EL (cell line): ENCODE measurements around the gene C18orf32.
A peak's percentile ranks its signal among the peaks of the same experiment; 100 is the strongest.
"Not testable (repeated sequence)": the region's sequence is repeated elsewhere in the genome, so short reads cannot be mapped to it uniquely, and the experiment has no call there.

Experiments
- DNase-seq: peaks from one replicate; pipeline ENCODE4 v3.0.0-alpha.2; 2016

Gene C18orf32

GRCh38 chr18:49486953-49487710, at the start of gene C18orf32:
TSS of gene C18orf32 (minus strand) at chr18:49487234. CDS start at chr18:49483748, 3,486 bp downstream.
- DNase-seq, result peak; percentile 96

- no peak for DNase-seq
Observed at GRCh38 chr18:49534846-49535601, 48.0 kb upstream of the C18orf32 start.

- no peak for DNase-seq
Observed at GRCh38 chr18:49531678-49532153, 44.7 kb upstream of the C18orf32 start.

GRCh38 chr18:49529596-49529995, 42.6 kb upstream of the C18orf32 start:
- DNase-seq, result no peak

GRCh38 chr18:49527631-49528327, 40.7 kb upstream of the C18orf32 start:
- DNase-seq, result no peak

- DNase-seq, result no peak
Observed at GRCh38 chr18:49525981-49526380, 38.9 kb upstream of the C18orf32 start.

GRCh38 chr18:49524951-49525350, 37.9 kb upstream of the C18orf32 start:
- DNase-seq, result no peak

GRCh38 chr18:49524349-49524748, 37.3 kb upstream of the C18orf32 start:
- DNase-seq, result no peak

- not testable (repeated sequence) for DNase-seq
Observed at GRCh38 chr18:49523580-49524093, 36.6 kb upstream of the C18orf32 start.

- no peak for DNase-seq
Observed at GRCh38 chr18:49521216-49521835, 34.3 kb upstream of the C18orf32 start.

- peak; percentile 6 for DNase-seq
Observed at GRCh38 chr18:49520661-49521145, 33.7 kb upstream of the C18orf32 start.

- no peak for DNase-seq
Observed at GRCh38 chr18:49519101-49519971, 32.3 kb upstream of the C18orf32 start.

GRCh38 chr18:49517483-49517882, 30.4 kb upstream of the C18orf32 start:
- DNase-seq, result no peak

- no peak for DNase-seq
Observed at GRCh38 chr18:49515516-49515915, 28.5 kb upstream of the C18orf32 start.

GRCh38 chr18:49515003-49515402, 28.0 kb upstream of the C18orf32 start:
- not testable (repeated sequence) for DNase-seq

- DNase-seq, result no peak
Observed at GRCh38 chr18:49514577-49514976, 27.5 kb upstream of the C18orf32 start.

- not testable (repeated sequence) for DNase-seq
Observed at GRCh38 chr18:49512876-49513275, 25.8 kb upstream of the C18orf32 start.

- peak; percentile 55 for DNase-seq
Observed at GRCh38 chr18:49510393-49511115, 23.5 kb upstream of the C18orf32 start.

- not testable (repeated sequence) for DNase-seq
Observed at GRCh38 chr18:49506438-49506837, 19.4 kb upstream of the C18orf32 start.

GRCh38 chr18:49503931-49504330, 16.9 kb upstream of the C18orf32 start:
- no peak for DNase-seq
